GM12801 (cell line): ENCODE measurements around the gene ADAM19.

Experiments
- CTCF ChIP-seq: IDR thresholded peaks from one replicate; pipeline ENCODE4 v1.5.1; 2011; ENCODE audit warnings: control low read depth; ENCODE audit not compliant: insufficient read length; ENCODE audit errors: extremely low read depth

The ADAM19 gene

GRCh38 chr5:157494178-157494832, 81.3 kb downstream of the ADAM19 start:
- no peak for TF ChIP-seq CTCF

- no peak for TF ChIP-seq CTCF
Measured at GRCh38 chr5:157492886-157493285, 82.7 kb downstream of the ADAM19 start.

GRCh38 chr5:157491471-157491995, 84.0 kb downstream of the ADAM19 start:
- no peak for TF ChIP-seq CTCF

- no peak for TF ChIP-seq CTCF
Measured at GRCh38 chr5:157487358-157487757, 88.2 kb downstream of the ADAM19 start.

GRCh38 chr5:157486861-157487260, 88.7 kb downstream of the ADAM19 start:
- TF ChIP-seq CTCF, result no peak

GRCh38 chr5:157486221-157486681, 89.3 kb downstream of the ADAM19 start:
- TF ChIP-seq CTCF, result no peak

- no peak for TF ChIP-seq CTCF
Measured at GRCh38 chr5:157485811-157486210, 89.8 kb downstream of the ADAM19 start.

GRCh38 chr5:157485340-157485739, 90.2 kb downstream of the ADAM19 start:
- TF ChIP-seq CTCF, result no peak
